Measurements from ENCODE around the gene ANKRD11.

DNA sequence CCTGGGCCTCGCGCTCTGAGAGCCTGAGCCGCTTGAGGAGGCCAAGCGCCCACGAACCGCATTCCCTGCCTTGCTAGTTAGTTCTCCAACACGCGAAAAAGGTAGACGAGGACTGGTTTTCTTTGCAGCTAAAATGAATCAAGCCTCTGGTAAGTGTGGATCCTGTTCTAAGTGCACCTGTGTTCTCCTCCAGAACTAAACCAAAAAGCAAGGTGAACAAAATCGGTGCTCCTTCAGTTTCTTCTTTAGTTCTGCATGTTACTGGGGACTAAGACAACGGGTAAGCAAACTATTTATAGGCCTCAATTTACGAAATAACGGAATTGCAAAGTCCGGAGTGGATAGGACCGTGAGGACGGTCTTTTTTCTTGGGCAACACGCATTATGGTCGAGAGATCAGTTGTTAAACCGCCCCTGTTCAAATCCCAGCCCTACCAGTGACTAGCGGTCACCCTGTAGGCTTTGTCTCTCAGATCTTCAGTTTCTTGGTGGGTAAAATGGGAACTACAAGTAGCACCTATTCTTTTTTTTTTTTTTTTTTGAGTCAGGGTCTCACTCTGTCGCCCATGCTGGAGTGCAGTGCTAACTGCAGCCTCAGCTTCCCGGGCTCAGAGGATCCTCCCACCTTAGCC is 993 bp upstream of the ANKRD11 start:
- TF ChIP-seq, protein P1, sequence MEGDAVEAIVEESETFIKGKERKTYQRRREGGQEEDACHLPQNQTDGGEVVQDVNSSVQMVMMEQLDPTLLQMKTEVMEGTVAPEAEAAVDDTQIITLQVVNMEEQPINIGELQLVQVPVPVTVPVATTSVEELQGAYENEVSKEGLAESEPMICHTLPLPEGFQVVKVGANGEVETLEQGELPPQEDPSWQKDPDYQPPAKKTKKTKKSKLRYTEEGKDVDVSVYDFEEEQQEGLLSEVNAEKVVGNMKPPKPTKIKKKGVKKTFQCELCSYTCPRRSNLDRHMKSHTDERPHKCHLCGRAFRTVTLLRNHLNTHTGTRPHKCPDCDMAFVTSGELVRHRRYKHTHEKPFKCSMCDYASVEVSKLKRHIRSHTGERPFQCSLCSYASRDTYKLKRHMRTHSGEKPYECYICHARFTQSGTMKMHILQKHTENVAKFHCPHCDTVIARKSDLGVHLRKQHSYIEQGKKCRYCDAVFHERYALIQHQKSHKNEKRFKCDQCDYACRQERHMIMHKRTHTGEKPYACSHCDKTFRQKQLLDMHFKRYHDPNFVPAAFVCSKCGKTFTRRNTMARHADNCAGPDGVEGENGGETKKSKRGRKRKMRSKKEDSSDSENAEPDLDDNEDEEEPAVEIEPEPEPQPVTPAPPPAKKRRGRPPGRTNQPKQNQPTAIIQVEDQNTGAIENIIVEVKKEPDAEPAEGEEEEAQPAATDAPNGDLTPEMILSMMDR (IDR thresholded peaks at IDR 0.05): no peak
- TF ChIP-seq POLR2A (IDR thresholded peaks at IDR 0.05): no peak
